Heart left ventricle (tissue), 16 donors: ENCODE results near the gene NRTN. TPM values are rescaled to one million over a fixed set of nuclear protein-coding genes. Genes with fewer than 3 reads are reported as not detected.

Experiments
- ATAC-seq, 4 donors: fragments of 200-7000 bp; cut with Tn5 transposase; one replicate each; pipeline ENCODE4 v1.9.1; 2020 to 2022; ENCODE audit warnings: moderate library complexity in 4 of 4, mild to moderate bottlenecking in 3 of 4, moderate number of reproducible peaks in 1 of 4
- DNase-seq, 5 donors: peaks; one replicate each; pipeline ENCODE4 v3.0.0-alpha.2; 2020
- H3K27ac ChIP-seq, 12 donors: fragments of 200-600 bp; sonication (generic) in 4 of 12; one replicate each; pipeline versions ENCODE4 v1.5.0 to v1.8.0; 2016 to 2022; ENCODE audit warnings: mild to moderate bottlenecking in 2 of 12
- H3K27me3 ChIP-seq, 9 donors: fragments of 200-600 bp; sonication (generic) in 2 of 9; one replicate each; pipeline versions ENCODE4 v1.5.1 to v1.8.0; 2016 to 2022; ENCODE audit warnings: mild to moderate bottlenecking in 3 of 9
- H3K36me3 ChIP-seq, 9 donors: fragments of 200-600 bp; sonication (generic) in 2 of 9; one replicate each; pipeline versions ENCODE4 v1.5.0 to v1.8.0; 2018 to 2022; ENCODE audit warnings: mild to moderate bottlenecking in 2 of 9
- H3K4me1 ChIP-seq, 12 donors: fragments of 200-600 bp; sonication (generic) in 4 of 12; one replicate each; pipeline versions ENCODE4 v1.5.0 to v1.8.0; 2016 to 2022; ENCODE audit warnings: mild to moderate bottlenecking in 3 of 12
- H3K4me3 ChIP-seq, 12 donors: fragments of 200-600 bp; sonication (generic) in 4 of 12; one replicate each; pipeline versions ENCODE4 v1.5.0 to v1.8.0; 2017 to 2022; ENCODE audit warnings: mild to moderate bottlenecking in 9 of 12, moderate library complexity in 4 of 12
- H3K9me3 ChIP-seq, 12 donors: fragments of 200-600 bp; sonication (generic) in 4 of 12; one replicate each; pipeline versions ENCODE4 v1.5.0 to v1.8.0; 2016 to 2022; ENCODE audit warnings: mild to moderate bottlenecking in 1 of 12
- CTCF ChIP-seq, 12 donors: fragments of 200-600 bp; sonication (generic) in 4 of 12; IDR thresholded peaks; one replicate each; pipeline versions ENCODE4 v1.5.0 to v1.8.0; 2018 to 2022; ENCODE audit warnings: antibody characterized with exemption in 12 of 12, mild to moderate bottlenecking in 5 of 12
- POLR2A ChIP-seq, 2 donors: fragments of 450-650 bp; IDR thresholded peaks; one replicate each; pipeline ENCODE4 v1.6.1; 2017; ENCODE audit warnings: antibody characterized with exemption in 2 of 2, mild to moderate bottlenecking in 2 of 2, moderate library complexity in 2 of 2
- WGBS, 4 donors: extraction: QIAGEN DNeasy Blood & Tissue Kit in 2 of 4; methylation state at CpG; one replicate each; pipeline versions ENCODE4 v1.1.5 to v1.1.7; 2013 to 2018; 5-methylcytosine and 5-hydroxymethylcytosine counted together
- intact Hi-C, 10 donors: fragments of 100-400 bp; cut with DNase I; formaldehyde crosslinking; loops; one replicate each; pipeline versions ENCODE4 v1.11.1 to v1.14.2; 2022
- polyA plus RNA-seq, 2 donors: library from polyadenylated mRNA; stranded (reverse); fragments of 200-250 nt; gene quantifications; one replicate each; pipeline ENCODE4 v1.2.3, GENCODE V29; 2013
- total RNA-seq, 9 donors: library from RNA; depleted of rRNA in 2 of 9; stranded (reverse); fragments of >200 nt in 2 of 9; fragmentation: NEBNext Ultra II Directional in 3 of 9; extraction: Animal tissue kit (Norgen Biotek cat#: 25700) in 3 of 9; gene quantifications; one replicate each; pipeline versions ENCODE4 v1.1.0 to v1.2.4, GENCODE V29; 2016 to 2023
- donor health status: ischemic (EF 13 %, LVEDD 7.1; RV severe dilation, severe dysfunction).
- donor health status: healthy with polysubstance abuse.
- donor health status: DM: no; HTN: yes; CAD: no.
- donor health status: DM: no; HTN: no; CAD: no.
- donor health status: ischemic (EF 25% LVEDD 6.9; RV normal size, moderate dysfunction).
- donor health status: ischemic (EF 25% LVEDD 5.7; RV mildly dilated, moderate dysfunction).
- donor health status: healthy.
- donor health status: DM: yes; HTN: yes; CAD: no.
- donor health status: ischemic (EF 35%, LVEDD 5.7; RV mildly dilated, moderate dysfunction).
- donor health status: nonischemic (EF 11% LVEDD 7.7; RV severe dilation, severe dysfunction).
- donor health status: DM: yes; HTN: yes; CAD: no.
- donor health status: PGD.
- donor health status: ischemic (EF 29% LVEDD 5.4; RV normal size, mild dysfunction).
- donor health status: nonischemic (EF 23%, LVEDD 6.1; RV moderate dilation, normal function).

NRTN gene
- total and polyA plus RNA-seq, 11 donors = 8.0 to 54.2 (median 18.2) TPM

DNA sequence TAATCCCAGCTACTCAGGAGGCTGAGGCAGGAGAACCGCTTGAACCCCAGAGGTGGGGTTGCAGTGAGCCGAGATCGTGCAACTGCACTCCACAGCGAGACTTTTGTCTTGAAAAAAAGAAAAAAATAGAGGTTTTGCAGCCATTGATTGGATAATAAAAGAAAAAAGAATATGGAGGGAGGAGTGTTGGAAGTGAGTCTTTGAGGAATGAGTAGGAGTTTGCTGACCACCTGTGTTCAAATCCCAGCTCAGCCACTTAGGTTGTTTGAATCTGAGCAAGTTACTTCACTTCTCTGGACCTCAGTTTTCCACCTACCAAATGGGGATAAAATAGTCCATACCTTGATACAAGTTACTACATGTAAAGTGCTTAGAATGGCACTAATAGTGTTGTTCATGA, 6.2 kb downstream of the NRTN start:
- no peaks in the 10 kb centered on the region for H3K9me3 ChIP-seq
- H3K4me3 ChIP-seq = no peak overlapping the region
- H3K4me1 ChIP-seq = no peaks in the 10 kb centered on the region
- WGBS, 4 donors = 92 to 95% (median 93%) methylated on average over 4 of the region's 4 CpGs
- TF ChIP-seq POLR2A (IDR thresholded peaks at IDR 0.05) (no peak), CTCF (IDR thresholded peaks at IDR 0.05) (no peak)
- H3K27ac ChIP-seq = no peak overlapping the region
- intact Hi-C loops = no loop called here
- DNase-seq (no peak), ATAC-seq (no peak)
- peaks cover 0 to 3% (median 0%) of the 10 kb centered on the region in 9 donors for H3K27me3 ChIP-seq
- no peaks in the 10 kb centered on the region for H3K36me3 ChIP-seq

- DNase-seq = no peak
- H3K4me1 ChIP-seq = no peaks in the 10 kb centered on the region
- H3K27me3 ChIP-seq = no peaks in the 10 kb centered on the region
- intact Hi-C loops = no loop called here
- TF ChIP-seq POLR2A (IDR thresholded peaks at IDR 0.05) = no peak
- no peak for TF ChIP-seq CTCF (IDR thresholded peaks at IDR 0.05)
- H3K36me3 ChIP-seq = no peaks in the 10 kb centered on the region
- WGBS, 4 donors = 71 to 85% (median 73%) methylated on average over 6 to 9 of the region's 9 CpGs
- no peak overlapping the region for H3K4me3 ChIP-seq
- ATAC-seq = peak in 1 of 4 donors; percentile 12
- H3K27ac ChIP-seq = no peak overlapping the region
- H3K9me3 ChIP-seq = no peaks in the 10 kb centered on the region
These were observed 9.4 kb downstream of the NRTN start for GRCh38 chr19:5814123-5814851.

DNA sequence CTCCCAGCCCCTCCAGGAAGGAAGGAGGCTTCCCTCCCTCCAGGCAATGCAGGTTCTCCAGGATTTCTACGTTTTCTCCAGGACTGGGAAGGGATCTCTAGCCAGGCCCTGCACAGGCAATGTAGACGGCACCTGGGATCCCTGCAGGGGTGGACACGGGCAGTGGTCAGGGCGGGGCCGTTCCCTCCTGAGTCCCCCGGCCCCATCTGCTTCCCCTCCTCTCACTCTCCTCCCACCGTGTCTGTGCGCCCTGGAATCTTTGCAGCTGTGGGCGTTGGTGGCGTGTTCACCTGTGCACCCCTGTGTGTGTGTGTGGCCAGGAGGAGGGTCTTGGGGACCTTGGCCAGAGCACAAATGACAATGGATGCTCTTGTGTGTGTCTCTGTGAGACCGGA, 10.0 kb downstream of the NRTN start:
- Histone ChIP-seq H3K4me1 (no peaks in the 10 kb centered on the region), H3K4me3 (no peak overlapping the region), H3K9me3 (no peaks in the 10 kb centered on the region), H3K27ac (no peak overlapping the region), H3K27me3 (no peaks in the 10 kb centered on the region), H3K36me3 (no peaks in the 10 kb centered on the region)
- DNase-seq (no peak), ATAC-seq (peak in 1 of 4 donors; percentile 46)
- TF ChIP-seq CTCF (IDR thresholded peaks at IDR 0.05) = no peak
- TF ChIP-seq POLR2A (IDR thresholded peaks at IDR 0.05) = no peak
- intact Hi-C loops = no loop called here
- 61 to 74% (median 67%) methylated on average over 11 of the region's 11 CpGs for WGBS, 4 donors

- Histone ChIP-seq H3K36me3 (no peaks in the 10 kb centered on the region), H3K27me3 (no peaks in the 10 kb centered on the region), H3K27ac (no peak overlapping the region), H3K4me1 (no peaks in the 10 kb centered on the region), H3K4me3 (no peak overlapping the region), H3K9me3 (no peaks in the 10 kb centered on the region)
- intact Hi-C loops = no loop called here
- ATAC-seq (no peak), DNase-seq (no peak)
- WGBS, 4 donors = 88 to 96% (median 89%) methylated on average over 2 of the region's 2 CpGs
- TF ChIP-seq POLR2A (IDR thresholded peaks at IDR 0.05) (no peak), CTCF (IDR thresholded peaks at IDR 0.05) (no peak)
These were observed 12.4 kb downstream of the NRTN start for GRCh38 chr19:5817218-5817617.
